Endothelial cell of umbilical vein (primary cell): ENCODE measurements around the gene SIGLEC9.

Experiments
- FOS ChIP-seq: IDR thresholded peaks from 2 replicates; pipeline ENCODE4 v1.6.1; 2011; ENCODE audit warnings: mild to moderate bottlenecking, low read length, moderate library complexity, borderline replicate concordance; ENCODE audit not compliant: insufficient read depth
- MAX ChIP-seq: IDR thresholded peaks from 2 replicates; pipeline ENCODE4 v1.6.1; 2011; ENCODE audit not compliant: insufficient read depth, insufficient read length
- POLR2A ChIP-seq: IDR thresholded peaks from 2 replicates; pipeline ENCODE4 v1.6.1; 2012; ENCODE audit warnings: low read depth, mild to moderate bottlenecking, control low read depth, low read length
- POLR2AphosphoS5 ChIP-seq: IDR thresholded peaks from 2 replicates; pipeline ENCODE4 v1.6.1; 2012; ENCODE audit warnings: low read depth, mild to moderate bottlenecking, control low read depth, low read length, moderate library complexity; ENCODE audit not compliant: insufficient read depth
- TF ChIP-seq, protein P1 (sequence below), 2 donors: IDR thresholded peaks; 1 replicate in 1 of 2; 2 replicates in 1 of 2; pipeline ENCODE4 v1.5.1; 2011; ENCODE audit warnings: low read length in 2 of 2, mild to moderate bottlenecking in 2 of 2, moderate library complexity in 2 of 2, control low read depth in 1 of 2, inconsistent platforms in 1 of 2, low read depth in 1 of 2; ENCODE audit not compliant: insufficient read depth in 1 of 2; ENCODE audit errors: extremely low read depth in 1 of 2

DNA sequence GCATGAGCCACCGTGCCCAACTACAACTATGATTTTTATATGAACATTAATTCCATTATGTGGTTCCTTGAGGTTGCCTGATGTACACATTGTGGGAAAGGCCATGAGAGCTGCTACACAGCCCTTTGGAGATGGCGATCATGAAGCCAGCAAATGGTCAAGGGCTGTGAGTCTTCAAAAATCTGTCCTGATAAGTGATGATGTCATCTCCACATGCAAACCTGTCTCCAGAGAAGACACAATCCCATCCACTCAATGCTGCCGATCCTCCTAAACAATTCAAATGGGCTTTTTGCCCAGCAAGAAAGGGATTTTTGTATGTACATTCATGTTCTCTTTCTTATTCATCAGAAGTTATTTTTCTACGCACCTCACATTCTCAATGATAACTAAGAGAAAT lies 35.0 kb downstream of the SIGLEC9 start:
- TF ChIP-seq FOS (no peak), POLR2A (no peak), POLR2AphosphoS5 (no peak), MAX (no peak)
- TF ChIP-seq, protein P1, sequence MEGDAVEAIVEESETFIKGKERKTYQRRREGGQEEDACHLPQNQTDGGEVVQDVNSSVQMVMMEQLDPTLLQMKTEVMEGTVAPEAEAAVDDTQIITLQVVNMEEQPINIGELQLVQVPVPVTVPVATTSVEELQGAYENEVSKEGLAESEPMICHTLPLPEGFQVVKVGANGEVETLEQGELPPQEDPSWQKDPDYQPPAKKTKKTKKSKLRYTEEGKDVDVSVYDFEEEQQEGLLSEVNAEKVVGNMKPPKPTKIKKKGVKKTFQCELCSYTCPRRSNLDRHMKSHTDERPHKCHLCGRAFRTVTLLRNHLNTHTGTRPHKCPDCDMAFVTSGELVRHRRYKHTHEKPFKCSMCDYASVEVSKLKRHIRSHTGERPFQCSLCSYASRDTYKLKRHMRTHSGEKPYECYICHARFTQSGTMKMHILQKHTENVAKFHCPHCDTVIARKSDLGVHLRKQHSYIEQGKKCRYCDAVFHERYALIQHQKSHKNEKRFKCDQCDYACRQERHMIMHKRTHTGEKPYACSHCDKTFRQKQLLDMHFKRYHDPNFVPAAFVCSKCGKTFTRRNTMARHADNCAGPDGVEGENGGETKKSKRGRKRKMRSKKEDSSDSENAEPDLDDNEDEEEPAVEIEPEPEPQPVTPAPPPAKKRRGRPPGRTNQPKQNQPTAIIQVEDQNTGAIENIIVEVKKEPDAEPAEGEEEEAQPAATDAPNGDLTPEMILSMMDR (IDR thresholded peaks at IDR 0.05; ENCODE audit: extremely low read depth in 1 of 2, insufficient read depth in 1 of 2, low read depth in 1 of 2, low read length in 2 of 2), result no peak
